Motor neuron (in vitro differentiated cells): Measurements from ENCODE around the gene ARID1B. TPM values are rescaled to one million over a fixed set of nuclear protein-coding genes. Genes with fewer than 3 reads are reported as not detected.

Source experiments
- ATAC-seq, 8 experiments: fragments of 200-7000 bp; cut with Tn5 transposase; replicated peaks in 6 of 8; 2 replicates each; pipeline ENCODE4 v1.8.0; 2021; ENCODE audit warnings: mild to moderate bottlenecking in 8 of 8, moderate library complexity in 8 of 8
- H3K27ac ChIP-seq, 2 donors: fragments of 250-450 bp; sonication (Bioruptor Pico); 2 replicates each; pipeline ENCODE4 v1.9.0; 2021; ENCODE audit warnings: antibody characterized with exemption in 2 of 2, mild to moderate bottlenecking in 2 of 2, moderate library complexity in 1 of 2
- H3K4me1 ChIP-seq, 2 donors: fragments of 250-450 bp; sonication (Bioruptor Pico); replicated peaks in 1 of 2; 2 replicates each; pipeline ENCODE4 v1.6.1; 2021; ENCODE audit warnings: antibody characterized with exemption in 2 of 2, mild to moderate bottlenecking in 2 of 2, moderate library complexity in 1 of 2
- H3K4me3 ChIP-seq, 5 donors: fragments of 250-450 bp; sonication (Bioruptor Pico); 2 replicates each; pipeline ENCODE4 v1.9.0; 2021; ENCODE audit warnings: antibody characterized with exemption in 5 of 5, mild to moderate bottlenecking in 5 of 5, moderate library complexity in 4 of 5
- WGBS, 10 experiments: fragments of 450-650 bp; shearing (Covaris generic); methylation state at CpG; one replicate each; pipeline ENCODE4 v1.0.0; 2022; 5-methylcytosine and 5-hydroxymethylcytosine counted together
- in situ Hi-C, 9 experiments: fragments of 400-800 bp; cut with MboI; loops; one replicate each; pipeline ENCODE4 v1.15.0; 2021; ENCODE audit warnings: low sequenced_read_pairs in 9 of 9, low pct_unique_long_range_greater_than_20kb in 2 of 9; ENCODE audit not compliant: unreplicated experiment in 9 of 9
- total RNA-seq, 8 experiments: library from RNA; unstranded; fragments of 300-600 nt; gene quantifications; 2 replicates each; pipeline versions ENCODE4 v1.2.3 to v1.2.4, GENCODE V29; 2022

The ARID1B gene
- total RNA-seq, 8 experiments from 2014 or later = 35.8 to 165 (median 54.9) TPM

- Histone ChIP-seq H3K4me1 (peaks cover 4 to 19% of the 10 kb centered on the region in 2 donors), H3K27ac (no peak overlapping the region), H3K4me3 (no peak overlapping the region)
- peak; percentile 85 to 96 (median 92) for ATAC-seq
- in situ Hi-C loops = no loop called here
- WGBS, 10 experiments = 0 to 77% (median 45%) methylated on average over 2 to 6 of the region's 6 CpGs
Observed at GRCh38 chr6:157107915-157108651, 330.9 kb downstream of the ARID1B start.

- no peak for ATAC-seq
- in situ Hi-C loops = no loop called here
- 81 to 100% (median 90%) methylated on average over 2 to 7 of the region's 7 CpGs; no CpG with 5 or more reads in 1 of the 10 experiments for WGBS, 10 experiments
- peaks cover 4 to 19% of the 10 kb centered on the region in 2 donors for H3K4me1 ChIP-seq
- no peak overlapping the region for H3K27ac ChIP-seq
- no peak overlapping the region for H3K4me3 ChIP-seq
Observed at GRCh38 chr6:157108923-157109322, 331.7 kb downstream of the ARID1B start.

GRCh38 chr6:157110607-157111006, 333.4 kb downstream of the ARID1B start:
- no peak for ATAC-seq
- WGBS, 10 experiments = 93 to 100% (median 100%) methylated on average over 1 to 5 of the region's 5 CpGs; no CpG with 5 or more reads in 2 of the 10 experiments
- Histone ChIP-seq H3K27ac (no peak overlapping the region), H3K4me1 (peaks cover 4 to 19% of the 10 kb centered on the region in 2 donors), H3K4me3 (no peak overlapping the region)
- in situ Hi-C loops = no loop called here

GRCh38 chr6:157113389-157113788, 336.2 kb downstream of the ARID1B start:
- WGBS, 10 experiments = 80 to 100% (median 94%) methylated on average over 1 to 4 of the region's 4 CpGs; no CpG with 5 or more reads in 4 of the 10 experiments
- Histone ChIP-seq H3K4me3 (no peak overlapping the region), H3K27ac (no peak overlapping the region), H3K4me1 (peaks cover 3 to 16% of the 10 kb centered on the region in 2 donors)
- peak in 1 of 8 experiments; percentile 57 for ATAC-seq
- in situ Hi-C loops = no loop called here

- WGBS, 10 experiments = 33 to 100% (median 60%) methylated on average over 1 to 3 of the region's 3 CpGs; no CpG with 5 or more reads in 2 of the 10 experiments
- in situ Hi-C loops = no loop called here
- H3K4me1 ChIP-seq = peaks cover 3 to 7% of the 10 kb centered on the region in 2 donors
Observed at GRCh38 chr6:157116426-157116825, 339.2 kb downstream of the ARID1B start.

GRCh38 chr6:157117431-157118095, 340.4 kb downstream of the ARID1B start:
- no peak overlapping the region for H3K27ac ChIP-seq
- peaks cover 3 to 7% of the 10 kb centered on the region in 2 donors for H3K4me1 ChIP-seq
- 32 to 100% (median 84%) methylated on average over 2 to 5 of the region's 6 CpGs for WGBS, 10 experiments
- H3K4me3 ChIP-seq = no peak overlapping the region
- peak in 2 of 8 experiments; percentile 14 to 52 for ATAC-seq
- in situ Hi-C loops = no loop called here

More at GRCh38 chr6:157116426-157116825, 339.2 kb downstream of the ARID1B start:
- H3K4me3 ChIP-seq = no peak overlapping the region
- no peak overlapping the region for H3K27ac ChIP-seq
- no peak for ATAC-seq

GRCh38 chr6:157119502-157120027, 342.4 kb downstream of the ARID1B start:
- in situ Hi-C loops = no loop called here
- ATAC-seq = no peak
- Histone ChIP-seq H3K4me1 (peaks cover 3 to 7% of the 10 kb centered on the region in 2 donors), H3K27ac (no peak overlapping the region), H3K4me3 (no peak overlapping the region)
- 80 to 100% (median 94%) methylated on average over 1 to 3 of the region's 3 CpGs; no CpG with 5 or more reads in 5 of the 10 experiments for WGBS, 10 experiments

GRCh38 chr6:157120534-157121232, 343.5 kb downstream of the ARID1B start:
- Histone ChIP-seq H3K4me1 (peaks cover 3 to 7% of the 10 kb centered on the region in 2 donors), H3K4me3 (no peak overlapping the region), H3K27ac (no peak overlapping the region)
- ATAC-seq = peak in 1 of 8 experiments; percentile 35
- in situ Hi-C loops = no loop called here
- WGBS, 10 experiments = 72 to 100% (median 90%) methylated on average over 3 to 10 of the region's 10 CpGs

GRCh38 chr6:157121897-157122296, 344.7 kb downstream of the ARID1B start:
- WGBS, 10 experiments = 80 to 100% (median 100%) methylated on average over 2 to 6 of the region's 6 CpGs; no CpG with 5 or more reads in 1 of the 10 experiments
- Histone ChIP-seq H3K4me3 (no peak overlapping the region), H3K4me1 (peaks cover 3 to 7% of the 10 kb centered on the region in 2 donors), H3K27ac (no peak overlapping the region)
- in situ Hi-C loops = no loop called here
- ATAC-seq = no peak

- ATAC-seq = no peak
- no peak overlapping the region for H3K27ac ChIP-seq
- 100% methylated on average over 1 of the region's 6 CpGs; no CpG with 5 or more reads in 8 of the 10 experiments for WGBS, 10 experiments
- no peak overlapping the region for H3K4me3 ChIP-seq
- in situ Hi-C loops = no loop called here
- no peaks in the 10 kb centered on the region for H3K4me1 ChIP-seq
Observed at GRCh38 chr6:157123234-157123633, 346.1 kb downstream of the ARID1B start.

- H3K4me3 ChIP-seq = no peak overlapping the region
- peak in 1 of 8 experiments; percentile 94 for ATAC-seq
- no peak overlapping the region for H3K27ac ChIP-seq
- WGBS, 10 experiments = 76 to 100% (median 93%) methylated on average over 2 to 5 of the region's 5 CpGs; no CpG with 5 or more reads in 3 of the 10 experiments
- no peaks in the 10 kb centered on the region for H3K4me1 ChIP-seq
- in situ Hi-C loops = no loop called here
Observed at GRCh38 chr6:157124485-157125254, 347.5 kb downstream of the ARID1B start.

GRCh38 chr6:157125531-157125930, 348.4 kb downstream of the ARID1B start:
- WGBS, 10 experiments = 63 to 100% (median 93%) methylated on average over 1 to 4 of the region's 7 CpGs; no CpG with 5 or more reads in 2 of the 10 experiments
- in situ Hi-C loops = no loop called here

More at GRCh38 chr6:157125531-157125930, 348.4 kb downstream of the ARID1B start:
- no peak overlapping the region for H3K4me3 ChIP-seq
- ATAC-seq = no peak
- H3K4me1 ChIP-seq = no peaks in the 10 kb centered on the region
- no peak overlapping the region for H3K27ac ChIP-seq
